Activated CD4-positive, alpha-beta T cell treated with anti-CD3 and anti-CD28 coated beads, Interleukin-2, amount 50 U/mL, for 24 hours (primary cell): ENCODE results near the gene ELF2.
"Not testable (repeated sequence)": the region's sequence is repeated elsewhere in the genome, so short reads cannot be mapped to it uniquely, and the experiment has no call there.

Experiments used
- DNase-seq, 2 donors: peaks; one replicate each; pipeline ENCODE4 v3.0.0-alpha.2; 2020; ENCODE audit warnings: low read depth in 1 of 2, low spot score in 1 of 2

Gene ELF2

DNA sequence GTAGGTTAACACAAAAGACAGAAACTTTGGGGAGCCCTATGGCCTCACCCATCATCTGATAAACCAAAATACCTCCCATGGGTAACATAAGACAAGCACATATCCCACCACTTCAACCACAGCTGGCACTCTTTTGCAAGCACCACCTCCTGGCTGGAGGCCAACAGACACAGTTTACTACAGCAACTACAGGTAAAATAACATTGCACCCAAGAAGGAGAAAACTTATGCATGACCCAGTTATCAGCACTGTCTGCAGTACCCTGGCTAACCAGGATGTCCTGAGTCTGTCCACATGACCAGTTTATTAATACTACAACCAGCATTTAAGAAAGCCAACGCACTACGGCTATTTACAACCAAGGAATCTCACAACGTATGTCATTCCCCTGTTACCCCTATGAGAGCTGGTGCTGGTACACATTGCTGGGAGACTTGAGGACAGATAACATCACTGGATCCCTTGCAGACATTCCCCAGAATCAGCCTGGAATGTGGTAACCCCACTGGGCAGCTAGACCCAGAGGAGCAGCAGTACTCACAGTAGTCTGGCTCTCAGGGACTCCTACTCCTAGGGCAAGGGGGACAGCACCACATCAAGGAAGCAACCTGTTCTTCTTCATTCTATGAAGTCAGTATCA lies 32.0 kb downstream of the ELF2 start:
- no peak for DNase-seq

DNA sequence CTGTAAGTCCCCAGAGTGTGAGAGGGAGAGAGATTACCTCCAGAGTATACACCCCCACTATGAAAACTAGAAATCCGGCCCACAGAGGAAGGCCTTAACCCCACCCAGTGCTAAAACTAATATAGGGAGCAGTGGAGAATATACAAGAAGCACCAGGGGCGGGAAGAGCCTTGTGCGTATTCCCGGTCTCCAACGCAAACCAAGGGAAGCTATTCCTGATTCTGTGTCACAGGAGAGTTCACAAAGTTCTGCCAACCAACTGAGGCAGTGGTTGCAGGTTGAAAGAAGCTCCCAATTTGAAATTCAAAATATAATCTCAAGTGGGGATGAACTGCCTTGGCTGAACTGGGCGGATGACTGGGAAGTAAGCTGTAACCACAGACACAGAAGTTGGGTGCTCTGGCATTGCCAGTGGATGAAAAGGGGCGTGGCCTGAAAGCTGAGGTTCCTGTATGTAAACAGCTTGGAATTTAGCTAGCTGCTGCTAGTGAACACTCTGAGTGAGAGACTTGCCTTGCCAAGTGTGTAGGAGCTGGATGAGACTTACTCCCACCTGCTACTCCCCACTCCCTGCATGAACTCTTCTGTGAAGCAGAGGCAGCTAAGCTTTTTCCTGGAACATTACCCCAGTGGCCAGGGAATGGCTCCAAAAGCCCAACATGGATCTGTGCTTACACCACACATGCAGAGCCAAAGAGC lies 32.7 kb downstream of the ELF2 start:
- no peak for DNase-seq

DNA sequence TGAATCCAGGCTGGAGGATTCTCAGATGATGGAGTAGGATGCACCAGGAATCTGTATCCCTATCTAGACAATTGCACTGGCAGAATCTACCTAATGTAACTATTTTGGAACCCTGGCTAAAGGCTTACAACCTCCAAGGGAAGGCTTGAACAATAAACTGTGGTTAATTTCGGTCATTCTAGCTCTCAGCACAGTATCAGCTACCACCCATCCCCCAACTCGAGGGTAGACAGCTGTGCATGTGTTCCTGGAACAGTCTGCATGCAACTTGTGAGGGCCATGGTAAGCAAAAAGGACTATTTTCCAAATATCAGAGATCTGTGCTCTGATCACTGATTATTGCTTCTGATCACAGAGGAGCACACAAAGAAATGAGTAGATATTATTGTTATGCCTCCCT lies 34.0 kb downstream of the ELF2 start:
- DNase-seq = no peak

DNA sequence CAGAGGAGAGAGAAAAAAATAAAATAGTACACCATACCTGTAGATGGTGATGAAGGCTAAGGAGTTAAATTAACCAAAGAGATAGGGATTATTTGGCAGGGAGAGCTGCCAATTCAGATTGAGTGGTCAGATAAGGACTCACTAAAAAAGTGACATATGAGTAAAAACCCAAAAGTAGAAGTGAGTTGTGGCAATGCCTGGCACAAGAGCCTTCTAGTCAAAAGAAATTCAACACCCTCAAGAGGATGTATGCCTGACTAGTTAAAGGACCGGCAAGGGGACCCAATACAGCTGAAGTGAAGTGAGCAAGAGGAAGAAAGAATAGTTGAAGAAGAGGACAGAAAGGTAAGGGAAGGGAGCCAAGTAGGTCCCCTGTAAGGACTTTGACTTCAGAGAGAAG lies 34.9 kb downstream of the ELF2 start:
- DNase-seq = no peak

DNA sequence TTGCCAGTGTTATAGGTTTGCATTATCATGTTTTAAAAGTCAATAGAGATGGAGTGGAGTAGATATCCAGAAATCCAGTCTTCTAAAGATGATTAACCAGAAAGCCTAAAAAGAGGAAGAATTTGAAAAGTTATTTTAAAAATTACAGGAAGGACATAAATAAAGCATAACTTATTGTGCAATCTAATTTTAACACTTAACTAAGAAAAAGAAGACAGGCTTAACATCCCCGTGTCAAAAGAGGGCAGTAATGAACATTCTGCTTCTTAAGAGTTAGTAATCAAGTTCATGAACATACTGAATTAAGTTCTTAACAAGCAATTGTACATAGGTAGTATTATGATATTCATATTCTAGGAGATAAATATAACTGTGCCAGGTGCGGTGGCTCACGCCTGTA lies 39.3 kb downstream of the ELF2 start:
- no peak for DNase-seq

DNA sequence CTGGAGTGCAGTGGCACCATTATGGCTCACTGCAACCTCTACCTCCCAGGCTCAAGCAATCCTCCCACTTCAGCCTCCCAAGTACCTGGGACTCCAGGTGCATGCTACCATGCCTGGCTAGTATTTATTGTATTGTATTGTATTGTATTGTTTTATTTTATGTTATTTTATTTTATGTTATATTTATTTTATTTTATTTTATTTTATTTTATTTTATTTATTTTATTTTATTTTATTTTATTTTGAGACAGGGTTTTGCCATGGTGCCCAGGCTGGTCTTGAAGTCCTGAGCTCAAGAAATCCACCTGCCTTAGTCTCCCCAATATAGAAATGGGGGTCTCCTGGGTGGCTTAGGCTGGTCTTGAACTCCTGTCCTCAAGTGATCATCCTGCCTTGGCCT lies 42.6 kb downstream of the ELF2 start:
- DNase-seq = no peak

DNA sequence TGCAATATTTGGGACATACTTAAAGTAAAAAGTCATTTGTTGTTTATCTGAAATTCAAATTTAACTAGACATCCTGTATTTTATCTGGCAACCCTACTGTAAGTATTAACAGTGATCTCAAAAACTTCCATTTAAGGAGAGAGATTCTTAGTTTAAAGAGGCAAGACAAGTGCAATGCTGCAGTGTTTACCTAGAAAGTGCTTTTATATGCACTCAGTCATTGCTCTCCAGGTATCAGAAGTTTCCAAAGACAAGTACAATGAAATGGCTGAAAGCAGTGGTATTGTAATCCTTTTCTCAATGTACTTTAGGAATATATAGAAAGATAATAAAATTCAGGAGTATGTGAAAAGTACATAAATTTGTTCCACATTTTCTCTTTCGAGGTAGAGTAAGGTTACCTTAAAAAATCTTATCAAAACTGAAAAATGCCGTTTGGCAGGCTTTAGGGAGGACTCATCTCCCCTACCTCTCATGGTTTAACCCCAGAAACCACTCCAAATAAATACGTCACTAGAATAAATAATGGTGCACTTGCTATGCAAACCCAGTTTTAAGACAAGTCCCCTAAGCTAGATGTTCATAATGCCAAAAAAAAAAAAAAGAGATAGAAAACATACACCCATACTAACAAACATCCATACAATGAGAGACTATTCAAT lies 45.7 kb downstream of the ELF2 start:
- no peak for DNase-seq

DNA sequence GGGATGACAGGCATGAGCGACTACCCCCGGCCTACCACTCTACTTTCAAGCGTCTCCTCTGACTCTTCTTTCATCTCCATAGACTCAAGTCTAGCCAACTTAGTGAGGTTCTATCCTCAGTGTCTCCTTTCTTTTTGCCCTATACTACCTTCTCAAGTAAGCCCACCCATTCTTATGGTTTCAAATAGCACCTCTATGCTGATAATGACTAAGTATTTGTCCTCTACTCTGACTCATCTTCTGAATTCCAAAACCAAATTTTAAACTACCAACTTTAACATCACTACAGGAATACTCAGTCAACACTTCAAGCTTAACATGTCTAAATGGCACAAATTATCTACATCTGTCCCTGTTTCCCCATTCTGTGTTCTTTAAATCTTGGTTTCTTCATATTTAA lies 47.8 kb downstream of the ELF2 start:
- DNase-seq = no peak

DNA sequence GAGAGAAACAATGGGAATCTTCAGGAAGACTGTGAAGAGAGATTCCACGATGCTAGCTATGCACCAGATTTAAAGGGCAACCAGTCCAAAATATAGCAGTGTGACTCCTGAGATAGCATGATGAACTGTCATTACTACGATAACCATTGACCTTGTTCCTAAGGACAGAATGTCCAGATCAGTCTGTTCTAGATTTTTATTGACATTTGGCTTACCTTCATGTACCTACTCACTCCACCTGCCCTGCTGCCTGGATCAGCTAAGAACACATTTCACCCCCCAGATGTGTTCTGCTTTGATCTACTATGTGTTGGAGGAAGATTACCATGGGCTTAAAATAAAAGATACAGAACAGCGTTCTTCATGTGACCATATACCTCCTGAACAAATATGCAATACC lies 50.1 kb downstream of the ELF2 start:
- no peak for DNase-seq

DNA sequence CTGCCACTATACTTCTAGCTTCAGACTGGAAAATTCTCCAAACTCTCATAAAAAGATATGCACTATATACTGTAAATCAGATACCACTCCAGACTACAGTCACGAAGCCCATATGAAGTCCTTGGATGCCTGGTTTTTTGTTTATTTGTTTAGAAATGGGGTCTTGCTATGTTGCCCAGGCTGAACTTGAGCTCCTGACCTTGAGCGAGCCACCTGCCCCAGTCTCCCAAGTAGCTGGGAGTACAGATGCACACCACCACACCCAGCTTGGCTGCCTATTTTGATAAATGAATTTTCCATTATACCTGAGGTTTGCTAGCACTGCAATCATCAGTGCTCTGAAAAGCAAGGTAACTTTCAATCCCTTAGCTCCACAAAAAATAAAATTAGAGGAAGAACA lies 53.1 kb downstream of the ELF2 start:
- no peak for DNase-seq

DNA sequence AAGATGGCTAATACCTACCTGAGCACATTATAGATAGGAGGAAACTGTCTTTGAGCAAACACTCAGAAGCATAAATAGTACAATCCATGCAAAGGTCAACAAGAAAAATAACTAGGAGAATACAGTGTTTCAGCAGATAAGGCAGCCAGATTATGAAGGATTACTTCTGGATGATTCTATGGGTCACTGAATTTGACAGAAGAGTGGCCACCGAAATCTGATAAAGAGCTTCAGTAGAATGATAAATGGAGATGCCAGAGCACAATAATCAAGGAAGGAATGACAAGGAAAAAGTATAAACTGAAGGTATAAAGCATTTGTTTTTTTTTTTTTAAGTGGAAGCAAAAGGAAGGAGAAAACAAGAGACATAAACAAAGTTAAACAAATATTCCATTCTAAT lies 58.7 kb downstream of the ELF2 start:
- no peak for DNase-seq

DNA sequence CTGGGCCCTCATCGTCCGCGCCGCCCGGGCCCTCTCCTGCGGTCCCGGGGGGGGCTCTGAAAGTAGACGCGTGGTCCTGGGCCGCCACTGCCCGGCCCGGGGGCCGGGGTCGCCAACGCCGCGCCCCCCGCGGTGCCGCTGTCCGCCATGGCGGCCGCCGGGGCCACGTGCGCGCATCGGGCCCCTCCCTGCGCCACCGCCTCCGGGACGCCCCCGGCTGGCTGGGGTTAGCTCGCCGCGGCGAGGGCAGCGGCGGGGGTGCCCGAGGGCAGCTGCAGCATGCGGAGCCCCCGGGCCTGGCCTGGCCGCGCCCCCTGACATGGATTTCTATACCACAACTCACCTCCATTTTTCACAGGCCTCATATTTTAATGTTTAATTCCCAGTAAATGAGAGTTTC lies 61.8 kb downstream of the ELF2 start:
- DNase-seq = no peak

DNA sequence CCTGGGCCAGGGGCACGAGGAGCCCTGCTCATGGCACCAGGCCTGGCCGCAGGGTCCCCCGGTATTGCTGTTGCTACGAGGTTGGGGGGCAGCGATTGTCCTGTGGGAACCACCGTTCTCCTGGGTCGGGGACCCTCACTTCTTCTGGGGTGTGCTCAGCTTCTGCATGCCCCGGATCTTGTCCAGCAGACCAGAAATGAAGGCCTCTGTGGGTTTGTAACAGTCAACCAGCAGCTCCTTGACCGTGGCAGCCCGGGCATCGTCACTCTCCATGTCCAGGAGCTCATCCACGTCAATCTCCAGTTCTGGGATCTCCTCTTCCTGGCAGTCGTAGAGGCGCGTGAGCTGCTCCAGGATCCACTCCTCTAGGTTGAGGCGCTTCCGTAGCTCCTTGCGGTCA lies 62.2 kb downstream of the ELF2 start:
- not testable (repeated sequence) for DNase-seq

DNA sequence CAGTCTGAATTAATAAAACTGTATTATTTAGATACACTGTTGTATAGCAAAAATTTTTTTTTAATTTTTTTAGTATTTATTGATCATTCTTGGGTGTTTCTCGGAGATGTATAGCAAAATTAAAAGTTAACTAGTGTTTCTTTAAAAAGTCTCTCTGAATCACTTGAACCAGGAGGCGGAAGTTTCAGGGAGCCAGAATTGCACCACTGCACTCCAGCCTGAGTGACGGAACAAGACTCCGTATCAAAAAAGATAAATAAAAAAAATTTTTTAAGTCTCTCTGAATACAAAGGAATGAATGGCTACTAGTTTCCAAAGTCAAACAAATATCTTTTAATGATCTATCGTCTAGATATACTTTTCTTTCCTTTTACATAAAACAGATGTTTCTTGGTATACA lies 64.4 kb downstream of the ELF2 start:
- no peak for DNase-seq

DNA sequence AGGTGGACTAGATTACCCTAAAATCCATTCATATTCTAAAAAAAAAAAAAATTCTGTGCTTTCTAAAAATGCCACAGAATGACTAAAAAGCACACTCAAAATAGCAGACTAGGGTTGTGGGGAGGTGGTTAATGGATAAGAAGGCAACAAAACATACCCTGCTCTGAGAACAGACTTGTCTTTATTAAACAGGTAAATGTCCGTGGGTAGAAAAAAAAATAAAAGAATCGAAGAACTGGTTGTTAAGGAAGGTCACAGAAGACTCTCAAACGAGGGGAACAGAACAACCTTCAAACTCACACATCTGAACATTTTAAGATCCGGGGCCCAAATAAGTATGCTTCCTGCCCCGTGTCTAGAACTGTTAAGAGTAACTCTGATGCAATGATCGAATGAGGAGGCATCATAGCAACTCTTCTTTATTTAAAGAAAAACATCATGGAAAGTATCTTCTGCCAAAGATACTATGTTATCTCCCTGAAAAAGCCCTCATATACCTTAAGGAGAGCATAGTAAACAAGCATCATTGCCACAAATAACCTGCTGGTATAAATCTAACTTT lies 68.4 kb downstream of the ELF2 start:
- no peak for DNase-seq

DNA sequence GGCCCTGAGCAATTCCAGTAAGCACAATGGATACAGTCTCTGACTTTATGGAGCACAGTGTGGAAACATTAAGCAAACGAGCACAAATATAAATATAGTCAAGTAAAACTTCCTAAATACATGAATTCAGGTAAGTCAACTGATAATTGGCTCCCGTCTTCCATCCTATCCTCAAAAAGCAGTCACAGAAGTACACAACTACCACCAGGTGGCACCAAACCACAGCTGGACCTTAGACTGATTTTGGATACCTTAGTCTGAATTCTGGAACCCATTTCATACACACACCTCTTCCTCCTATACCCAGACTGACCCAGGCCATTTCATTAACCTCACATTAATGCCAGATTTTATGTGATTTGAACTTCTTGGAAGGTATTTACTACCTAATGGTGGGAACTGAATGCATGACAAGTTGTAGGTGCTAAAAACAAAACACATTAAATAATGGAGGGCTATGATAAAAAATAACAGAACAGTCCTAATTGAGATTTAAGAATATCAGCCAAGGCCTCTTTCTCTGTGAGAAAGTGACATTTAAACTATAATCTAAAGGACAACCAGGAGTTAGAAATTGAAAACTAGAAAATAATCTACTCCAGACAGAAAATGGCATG lies 77.5 kb downstream of the ELF2 start:
- peak; percentile 25 to 77 for DNase-seq

DNA sequence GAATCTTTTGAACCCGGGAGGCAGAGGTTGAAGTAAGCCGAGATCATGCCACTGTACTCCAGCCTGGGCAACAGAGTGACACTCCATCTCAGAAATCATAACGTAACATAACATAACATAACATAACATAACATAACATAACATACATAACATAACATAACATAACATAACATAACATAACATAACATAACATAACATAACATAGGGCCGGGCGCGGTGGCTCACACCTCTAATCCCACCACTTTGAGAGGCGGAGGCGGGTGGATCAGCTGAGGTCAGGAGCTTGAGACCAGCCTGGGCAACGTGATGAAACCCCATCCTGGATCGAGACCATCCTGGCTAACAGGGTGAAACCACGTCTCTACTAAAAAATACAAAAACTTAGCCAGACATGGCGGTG lies 84.7 kb downstream of the ELF2 start:
- no peak for DNase-seq

DNA sequence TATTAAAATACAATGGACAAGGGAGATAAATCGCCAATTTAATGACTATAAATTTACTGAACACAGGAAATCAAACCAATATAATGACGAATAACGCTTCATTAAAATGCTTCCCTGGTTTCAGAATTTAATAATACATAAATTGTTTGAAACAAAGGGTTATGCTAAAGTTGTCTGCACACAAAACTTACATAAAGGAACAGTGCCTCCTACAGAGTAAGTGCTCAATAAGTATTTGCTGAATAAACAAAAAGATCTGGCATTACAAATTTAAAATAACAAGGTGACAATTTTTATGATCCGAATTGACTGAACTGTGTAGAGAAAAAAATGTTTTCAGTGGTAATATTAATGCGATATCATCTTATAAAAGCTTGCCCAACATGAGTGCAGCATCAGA lies 91.9 kb downstream of the ELF2 start:
- DNase-seq = no peak

DNA sequence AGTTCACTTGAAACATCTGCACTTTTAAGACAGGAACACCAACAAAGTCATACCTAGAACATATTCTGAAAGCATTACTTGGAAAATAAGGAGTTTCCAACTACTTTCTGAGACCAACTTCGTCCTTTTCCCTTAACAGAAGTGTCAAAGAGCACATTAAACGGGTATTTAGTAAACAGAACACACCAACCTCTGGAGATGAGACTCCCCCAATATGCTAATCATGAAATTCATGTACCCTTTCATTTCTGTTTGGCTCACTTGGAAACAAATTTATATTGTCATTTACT lies 92.3 kb downstream of the ELF2 start:
- no peak for DNase-seq

DNA sequence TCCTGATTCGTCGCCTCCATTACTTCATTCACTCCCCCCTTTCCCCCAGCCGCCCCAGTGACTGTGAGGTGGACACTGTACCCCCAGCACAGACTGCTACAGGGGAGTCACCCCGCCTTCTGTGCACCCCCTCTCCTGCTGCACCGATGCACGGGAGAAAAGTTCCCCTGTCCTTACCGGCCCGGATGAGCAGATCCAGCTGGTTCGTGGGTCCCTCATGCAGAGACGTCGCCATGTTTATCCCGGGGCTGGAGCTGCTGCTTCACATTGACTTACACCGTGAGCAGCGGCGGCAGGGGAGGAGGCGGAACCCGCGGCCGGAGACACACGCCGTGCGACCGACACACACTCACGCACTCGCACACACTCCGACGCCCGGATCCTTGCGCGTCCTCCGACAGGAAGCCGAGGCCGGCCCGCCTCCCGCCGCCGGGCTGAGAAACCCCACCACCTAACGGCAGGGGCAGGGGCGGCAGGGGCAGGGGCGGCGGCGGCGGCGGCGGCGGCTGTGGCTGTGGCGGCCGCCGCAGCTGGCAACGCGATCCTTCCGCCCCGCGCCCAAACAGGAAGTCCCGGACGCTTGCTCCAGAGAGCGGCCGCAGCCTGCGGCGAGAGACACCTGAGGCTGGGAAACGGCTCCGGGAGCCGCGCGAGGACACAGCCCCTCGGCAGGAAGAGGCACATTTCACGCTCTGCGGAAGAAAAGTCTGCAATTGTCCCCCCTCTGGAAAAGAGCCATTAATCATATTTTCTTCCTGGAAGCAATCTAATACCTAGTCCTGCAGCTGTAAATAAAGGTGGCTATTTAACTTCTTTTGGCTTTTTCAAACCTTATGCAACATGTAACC lies 92.8 kb downstream of the ELF2 start:
- DNase-seq = peak; percentile 61 to 82

DNA sequence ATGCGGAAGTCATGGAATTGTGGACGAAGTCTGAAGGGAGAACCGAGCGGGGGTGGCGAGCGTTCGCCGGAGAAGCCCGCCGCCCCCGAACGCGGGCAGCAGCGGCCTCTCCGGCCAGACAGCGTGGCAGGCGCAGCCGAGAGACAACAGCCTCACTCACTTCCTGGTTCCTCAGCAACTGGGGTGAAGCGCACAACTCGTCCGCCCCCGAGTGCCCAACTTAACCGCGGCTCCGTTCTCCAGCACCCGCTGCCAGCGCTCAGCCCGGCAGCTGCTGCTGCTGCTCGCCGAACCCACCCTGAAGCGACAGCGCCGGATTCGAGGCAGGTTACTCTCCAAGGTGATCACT lies 93.4 kb downstream of the ELF2 start:
- DNase-seq = peak; percentile 35 to 56
